Activated CD8-positive, alpha-beta memory T cell treated with anti-CD3 and anti-CD28 coated beads for 1 hour (primary cell): ENCODE data around the gene PELI1.
"Not testable (repeated sequence)": the region's sequence is repeated elsewhere in the genome, so short reads cannot be mapped to it uniquely, and the experiment has no call there.

Source experiments
- DNase-seq, 2 donors: peaks; one replicate each; pipeline ENCODE4 v3.0.0-alpha.2; 2020; ENCODE audit warnings: low read depth in 1 of 2; ENCODE audit errors: extremely low read depth in 1 of 2

PELI1 gene

GRCh38 chr2:64124168-64124567, 20.1 kb downstream of the PELI1 start:
- no peak for DNase-seq

- no peak for DNase-seq
These were observed 20.5 kb downstream of the PELI1 start for GRCh38 chr2:64123740-64124139.

GRCh38 chr2:64122358-64122757, 21.9 kb downstream of the PELI1 start:
- no peak for DNase-seq

GRCh38 chr2:64120928-64121327, 23.3 kb downstream of the PELI1 start:
- DNase-seq: no peak

GRCh38 chr2:64120008-64120407, 24.2 kb downstream of the PELI1 start:
- DNase-seq: no peak

- no peak for DNase-seq
These were observed 24.9 kb downstream of the PELI1 start for GRCh38 chr2:64119369-64119768.

GRCh38 chr2:64115808-64116598, 28.2 kb downstream of the PELI1 start:
- no peak for DNase-seq

- DNase-seq: no peak
These were observed 29.3 kb downstream of the PELI1 start for GRCh38 chr2:64114912-64115277.

- DNase-seq: no peak
These were observed 29.9 kb downstream of the PELI1 start for GRCh38 chr2:64114063-64114911.

- no peak for DNase-seq
These were observed 32.2 kb downstream of the PELI1 start for GRCh38 chr2:64112016-64112415.

- no peak for DNase-seq
These were observed 32.8 kb downstream of the PELI1 start for GRCh38 chr2:64111426-64111825.

- no peak for DNase-seq
These were observed 35.5 kb downstream of the PELI1 start for GRCh38 chr2:64108666-64109241.

GRCh38 chr2:64106481-64106880, 37.7 kb downstream of the PELI1 start:
- DNase-seq: no peak

- DNase-seq: no peak
These were observed 38.4 kb downstream of the PELI1 start for GRCh38 chr2:64105670-64106461.

GRCh38 chr2:64104933-64105332, 39.3 kb downstream of the PELI1 start:
- no peak for DNase-seq

GRCh38 chr2:64102736-64103135, 41.5 kb downstream of the PELI1 start:
- not testable (repeated sequence) for DNase-seq

- DNase-seq: no peak
These were observed 43.1 kb downstream of the PELI1 start for GRCh38 chr2:64101141-64101591.

GRCh38 chr2:64100584-64100983, 43.6 kb downstream of the PELI1 start:
- DNase-seq: not testable (repeated sequence)

- DNase-seq: no peak
These were observed 49.4 kb downstream of the PELI1 start for GRCh38 chr2:64094663-64095382.

GRCh38 chr2:64093341-64093740, 50.9 kb downstream of the PELI1 start:
- no peak for DNase-seq
